ENCODE data around the gene CXCL12. TPM values are rescaled to one million over a fixed set of nuclear protein-coding genes. Genes with fewer than 3 reads are reported as not detected.

The CXCL12 gene
- total and polyA plus RNA-seq, 2 donors (not counting 3 experiments of a cell fraction or from before 2014, with no cell fraction given) = 0.35 to 1.4 TPM

- no peak overlapping the region for H2AFZ ChIP-seq (ENCODE audit: low read depth, low read length)
- dilution Hi-C loops (cut with MboI; ENCODE audit: extremely low pct_ligation_motif_present, low sequenced_read_pairs) = no loop called here
- H3K79me2 ChIP-seq (ENCODE audit: control insufficient read depth, insufficient read depth, low read length) = no peaks in the 10 kb centered on the region
- DNase-seq (ENCODE audit: low read depth, low spot score) = no peak
- no peak overlapping the region for H3K9ac ChIP-seq (replicated peaks; ENCODE audit: extremely low read depth, insufficient read depth, low read length)
- no peaks in the 10 kb centered on the region for H3K9me3 ChIP-seq (replicated peaks; ENCODE audit: control insufficient read depth, insufficient read depth, low read length)
- H3K36me3 ChIP-seq (ENCODE audit: control insufficient read depth in 2 of 2, extremely low read depth in 1 of 2, insufficient read depth in 2 of 2, low read length in 2 of 2) = no peaks in the 10 kb centered on the region
- ChIA-PET POLR2A (interaction anchor here (0.6 kb wide), 1 partner anchor 14 kb away, joined by 6 read pairs; no protein-coding TSS in a partner anchor), CTCF (no interaction called here)
- intact Hi-C loops (cut with micrococcal nuclease) = no loop called here
- no peaks in the 10 kb centered on the region for H3K27me3 ChIP-seq (ENCODE audit: control insufficient read depth in 2 of 2, insufficient read depth in 2 of 2, low read length in 2 of 2)
- H3K27ac ChIP-seq (ENCODE audit: insufficient read depth, low read depth, low read length) = no peak overlapping the region
- H3K4me1 ChIP-seq (ENCODE audit: control insufficient read depth, extremely low read depth, insufficient read depth, low read length) = no peaks in the 10 kb centered on the region
- H3K4me3 ChIP-seq (replicated peaks in 1 of 3; ENCODE audit: insufficient read depth in 1 of 3, low read depth in 1 of 3, low read length in 3 of 3) = no peak overlapping the region
- BruUV-seq (replicated peaks) = no TSS peak
- no peak overlapping the region for H3K4me2 ChIP-seq (ENCODE audit: insufficient read depth, low read length)
- no peaks in the 10 kb centered on the region for H4K20me1 ChIP-seq (replicated peaks; ENCODE audit: control insufficient read depth, extremely low read depth, insufficient read depth, low read length)
- TF ChIP-seq GATA2 (IDR thresholded peaks at IDR 0.05; ENCODE audit: insufficient read depth, insufficient read length, low read depth, low read length) = no peak
- TF ChIP-seq CTCF (IDR thresholded peaks at IDR 0.05; ENCODE audit: extremely low read depth in 1 of 2, insufficient read depth in 1 of 2, low read depth in 1 of 2, low read length in 2 of 2) = no peak
- TF ChIP-seq MYC (IDR thresholded peaks at IDR 0.05; ENCODE audit: low read depth, low read length) = no peak
- no peak for TF ChIP-seq EZH2 (IDR thresholded peaks at IDR 0.05; ENCODE audit: borderline replicate concordance, low read depth, low read length, severe bottlenecking)
- TF ChIP-seq POLR2A (IDR thresholded peaks at IDR 0.05; ENCODE audit: low read depth, low read length) = no peak
- TF ChIP-seq FOS (IDR thresholded peaks at IDR 0.05; ENCODE audit: borderline replicate concordance, insufficient read depth, low read length) = no peak
- TF ChIP-seq JUN (IDR thresholded peaks at IDR 0.05; ENCODE audit: borderline replicate concordance, insufficient read depth, insufficient read length, low read depth) = no peak
- no peak for TF ChIP-seq POLR2AphosphoS5 (IDR thresholded peaks at IDR 0.05; ENCODE audit: insufficient read depth, low read depth, low read length)
- no peak for TF ChIP-seq MAX (IDR thresholded peaks at IDR 0.05; ENCODE audit: insufficient read depth, insufficient read length)
- no peaks in the 10 kb centered on the region for H3K9me1 ChIP-seq (replicated peaks; ENCODE audit: control insufficient read depth, extremely low read depth, insufficient read depth, low read length)
- no peak for FAIRE-seq
These were observed 40.2 kb downstream of the CXCL12 start for GRCh38 chr10:44344727-44345126.

All from endothelial cell of umbilical vein (primary cell).